CD4-positive, CD25-positive, alpha-beta regulatory T cell (primary cell): Measurements from ENCODE around the gene SDF2. TPM values are rescaled to one million over a fixed set of nuclear protein-coding genes. Genes with fewer than 3 reads are reported as not detected.
A peak's percentile ranks its signal among the peaks of the same experiment; 100 is the strongest.

ENCODE experiments used
- ATAC-seq, 2 donors: fragments of 150-1000 bp; cut with Tn5 transposase; one replicate each; pipeline ENCODE4 v1.10.0; 2021; ENCODE audit warnings: low read depth in 2 of 2, moderate number of reproducible peaks in 2 of 2, moderate library complexity in 1 of 2
- DNase-seq, 3 donors: peaks; one replicate each; pipeline versions ENCODE4 v3.0.0 to v3.0.0-alpha.2; 2012 to 2022; ENCODE audit warnings: mixed read lengths in 1 of 3
- H3K27ac ChIP-seq: one replicate; pipeline ENCODE4 v1.7.0; 2013; ENCODE audit warnings: mild to moderate bottlenecking, low read length; ENCODE audit not compliant: insufficient read depth, poor library complexity, severe bottlenecking
- H3K27me3 ChIP-seq: one replicate; pipeline ENCODE4 v1.7.0; 2013; ENCODE audit warnings: low read length; ENCODE audit not compliant: control insufficient read depth, insufficient read depth
- H3K36me3 ChIP-seq: one replicate; pipeline ENCODE4 v1.7.0; 2013; ENCODE audit warnings: mild to moderate bottlenecking, low read length, moderate library complexity; ENCODE audit not compliant: control insufficient read depth, insufficient read depth
- H3K4me1 ChIP-seq: 2 replicates; pipeline ENCODE4 v1.7.0; 2013; ENCODE audit warnings: mild to moderate bottlenecking, low read length; ENCODE audit not compliant: insufficient read depth, control insufficient read depth, poor library complexity, severe bottlenecking
- H3K4me3 ChIP-seq: one replicate; pipeline ENCODE4 v1.7.0; 2013; ENCODE audit warnings: low read depth, mild to moderate bottlenecking, low read length, moderate library complexity
- H3K9me3 ChIP-seq, 2 experiments: 1 replicate in 1 of 2; 2 replicates in 1 of 2; pipeline ENCODE4 v1.7.0; 2013; ENCODE audit warnings: low read length in 2 of 2, mild to moderate bottlenecking in 1 of 2, moderate library complexity in 1 of 2; ENCODE audit not compliant: control insufficient read depth in 2 of 2
- H3K27ac Mint-ChIP-seq, 3 donors: one replicate each; pipeline ENCODE4 v1.8.0; 2020 to 2022; ENCODE audit warnings: mild to moderate bottlenecking in 3 of 3, mixed read lengths in 3 of 3, moderate library complexity in 2 of 3
- H3K27me3 Mint-ChIP-seq: one replicate; pipeline ENCODE4 v1.8.0; 2022; ENCODE audit warnings: mild to moderate bottlenecking, mixed read lengths
- H3K36me3 Mint-ChIP-seq: one replicate; pipeline ENCODE4 v1.8.0; 2020; ENCODE audit warnings: mixed read lengths
- H3K4me1 Mint-ChIP-seq, 4 donors: one replicate each; pipeline ENCODE4 v1.8.0; 2020 to 2022; ENCODE audit warnings: mixed read lengths in 4 of 4, mild to moderate bottlenecking in 1 of 4
- H3K4me3 Mint-ChIP-seq, 4 donors: one replicate each; pipeline ENCODE4 v1.8.0; 2020 to 2022; ENCODE audit warnings: mild to moderate bottlenecking in 4 of 4, mixed read lengths in 4 of 4, moderate library complexity in 3 of 4
- H3K9me3 Mint-ChIP-seq, 7 donors: one replicate each; pipeline ENCODE4 v1.8.0; 2020 to 2022; ENCODE audit warnings: mixed read lengths in 7 of 7, mild to moderate bottlenecking in 3 of 7, moderate library complexity in 2 of 7
- polyA plus RNA-seq, 4 donors: library from polyadenylated mRNA; unstranded; fragments of 300-500 nt; fragmentation: Illumina TruSeq; gene quantifications; one replicate each; pipeline ENCODE4 v1.2.3, GENCODE V29; 2021
- total RNA-seq: library from RNA; stranded (reverse); gene quantifications from one replicate; pipeline ENCODE4 v1.2.3, GENCODE V29; 2022

Gene SDF2
- total and polyA plus RNA-seq, 5 donors from 2014 or later, result 41.9 to 121 (median 107) TPM

- Histone ChIP-seq H3K27ac (no peak overlapping the region), H3K27me3 (no peaks in the 10 kb centered on the region), H3K9me3 (no peaks in the 10 kb centered on the region), H3K4me3 (no peak overlapping the region), H3K4me1 (no peaks in the 10 kb centered on the region), H3K36me3 (peaks cover 84% of the 10 kb centered on the region)
- Mint-ChIP-seq H3K36me3 (peaks cover 74% of the 10 kb centered on the region), H3K27me3 (no peaks in the 10 kb centered on the region), H3K4me1 (peaks cover 0 to 3% (median under 1%) of the 10 kb centered on the region in 4 donors), H3K9me3 (no peaks in the 10 kb centered on the region), H3K4me3 (no peak overlapping the region), H3K27ac (peak overlapping the region in 1 of 3 donors; percentile 43)
- DNase-seq (no peak), ATAC-seq (no peak)
These were observed 39.5 kb downstream of the SDF2 start for GRCh38 chr17:28622186-28622585.

DNA sequence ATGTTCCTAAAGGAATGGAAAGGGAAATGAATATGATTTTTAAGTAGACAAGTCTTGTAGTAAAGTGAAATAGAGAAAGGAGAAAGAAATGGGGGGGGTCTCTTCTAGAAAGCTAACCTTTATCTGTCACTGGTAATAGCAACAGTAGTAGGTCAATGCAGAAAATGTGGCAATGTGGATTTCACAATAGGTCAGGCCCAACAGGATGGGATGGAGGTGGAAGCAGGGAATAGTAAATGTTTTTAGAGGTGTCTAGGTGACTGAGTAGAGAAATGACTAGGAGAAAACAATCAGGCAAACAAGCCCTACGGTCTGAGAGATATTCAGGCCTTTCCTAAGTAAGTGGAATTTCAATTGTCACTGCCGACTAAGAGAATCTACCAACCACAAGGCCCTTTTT, 41.7 kb downstream of the SDF2 start:
- Mint-ChIP-seq H3K36me3 (peaks cover 76% of the 10 kb centered on the region), H3K27me3 (no peaks in the 10 kb centered on the region), H3K4me3 (no peak overlapping the region), H3K27ac (no peak overlapping the region), H3K9me3 (no peaks in the 10 kb centered on the region), H3K4me1 (no peaks in the 10 kb centered on the region)
- Histone ChIP-seq H3K27ac (no peak overlapping the region), H3K36me3 (peaks cover 98% of the 10 kb centered on the region), H3K9me3 (no peaks in the 10 kb centered on the region), H3K4me3 (no peak overlapping the region), H3K4me1 (no peaks in the 10 kb centered on the region), H3K27me3 (no peaks in the 10 kb centered on the region)
- no peak for ATAC-seq
- no peak for DNase-seq

DNA sequence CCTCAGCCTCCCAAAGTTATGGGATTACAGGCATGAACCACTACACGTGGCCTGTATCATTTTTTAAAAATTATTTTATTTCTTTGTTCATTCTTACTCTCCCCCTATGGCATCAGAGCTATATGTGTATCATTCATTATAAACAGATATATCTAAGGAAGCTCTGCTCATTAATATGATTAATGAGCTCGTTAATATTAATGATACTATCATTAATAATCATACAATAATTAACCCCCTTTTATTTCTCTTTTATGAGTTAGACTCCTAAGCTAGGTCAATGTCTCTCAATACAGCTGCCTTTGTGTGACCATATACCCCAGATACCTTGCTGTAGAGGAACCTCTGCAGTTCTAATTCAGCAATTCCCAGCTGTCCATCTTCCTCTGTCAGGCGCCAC, 43.2 kb downstream of the SDF2 start:
- no peak for ATAC-seq
- Mint-ChIP-seq H3K4me3 (no peak overlapping the region), H3K36me3 (peaks cover 67% of the 10 kb centered on the region)

GRCh38 chr17:28616281-28616680, 45.4 kb downstream of the SDF2 start:
- Histone ChIP-seq H3K9me3 (no peaks in the 10 kb centered on the region), H3K4me1 (no peaks in the 10 kb centered on the region), H3K36me3 (peaks cover 72% of the 10 kb centered on the region), H3K27ac (no peak overlapping the region), H3K27me3 (no peaks in the 10 kb centered on the region), H3K4me3 (no peak overlapping the region)
- no peak overlapping the region for H3K4me3 Mint-ChIP-seq
- peak overlapping the region in 1 of 3 donors; percentile 17 for H3K27ac Mint-ChIP-seq
- peaks cover 0 to 16% (median 5%) of the 10 kb centered on the region in 4 donors for H3K4me1 Mint-ChIP-seq
- no peak for ATAC-seq
- H3K9me3 Mint-ChIP-seq, result peaks cover 0 to 2% (median 0%) of the 10 kb centered on the region in 7 donors
- H3K36me3 Mint-ChIP-seq, result peaks cover 50% of the 10 kb centered on the region
- H3K27me3 Mint-ChIP-seq, result no peaks in the 10 kb centered on the region
- no peak for DNase-seq

More for the DNA sequence above, 43.2 kb downstream of the SDF2 start:
- no peaks in the 10 kb centered on the region for H3K27me3 Mint-ChIP-seq
- H3K9me3 Mint-ChIP-seq, result peaks cover 0 to 2% (median 0%) of the 10 kb centered on the region in 7 donors
- Histone ChIP-seq H3K4me3 (no peak overlapping the region), H3K36me3 (peaks cover 93% of the 10 kb centered on the region), H3K9me3 (no peaks in the 10 kb centered on the region), H3K27me3 (no peaks in the 10 kb centered on the region), H3K4me1 (no peaks in the 10 kb centered on the region), H3K27ac (no peak overlapping the region)
- no peak for DNase-seq
- no peak overlapping the region for H3K27ac Mint-ChIP-seq
- H3K4me1 Mint-ChIP-seq, result peaks cover 0 to 4% (median 2%) of the 10 kb centered on the region in 4 donors

DNA sequence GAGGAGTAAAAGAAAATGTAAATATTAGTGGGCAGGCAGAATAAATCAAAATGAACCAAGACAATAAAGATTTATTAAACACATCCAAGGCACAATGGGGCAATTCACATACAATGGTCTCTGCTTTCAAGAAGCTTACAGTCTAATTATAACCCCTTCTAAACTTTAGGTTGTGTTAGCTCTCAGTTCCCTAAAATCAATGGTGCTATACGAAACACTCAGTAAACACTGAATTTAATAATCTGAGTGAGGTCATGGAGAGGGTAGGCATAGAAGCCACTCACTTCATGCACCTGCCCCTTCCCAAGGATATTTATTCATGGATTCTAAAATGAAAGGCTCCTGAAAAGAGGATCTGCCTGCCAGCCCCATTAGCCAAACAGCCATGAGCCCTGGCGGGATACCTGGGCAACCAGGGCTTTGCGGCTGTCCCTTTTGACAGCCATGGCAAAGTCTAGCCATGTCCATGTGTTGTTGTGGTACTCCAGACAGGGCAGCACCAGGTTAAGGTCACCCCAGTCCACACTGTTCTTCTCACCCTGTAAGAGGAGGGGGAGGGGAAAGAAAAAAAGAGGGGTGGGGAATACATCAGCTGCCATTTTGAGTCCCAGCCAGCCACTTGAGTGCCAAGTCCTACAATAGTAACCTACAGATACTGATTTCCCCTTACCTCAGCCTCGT, 46.3 kb downstream of the SDF2 start:
- no peak overlapping the region for H3K4me3 Mint-ChIP-seq
- Histone ChIP-seq H3K4me1 (no peaks in the 10 kb centered on the region), H3K9me3 (no peaks in the 10 kb centered on the region), H3K27ac (no peak overlapping the region), H3K36me3 (peaks cover 63% of the 10 kb centered on the region), H3K27me3 (no peaks in the 10 kb centered on the region), H3K4me3 (no peak overlapping the region)
- no peak for ATAC-seq
- peaks cover 46% of the 10 kb centered on the region for H3K36me3 Mint-ChIP-seq
- H3K9me3 Mint-ChIP-seq, result peaks cover 0 to 2% (median 0%) of the 10 kb centered on the region in 7 donors
- no peak for DNase-seq
- peaks cover 0 to 16% (median 5%) of the 10 kb centered on the region in 4 donors for H3K4me1 Mint-ChIP-seq
- H3K27me3 Mint-ChIP-seq, result no peaks in the 10 kb centered on the region
- H3K27ac Mint-ChIP-seq, result peak overlapping the region in 1 of 3 donors; percentile 49

GRCh38 chr17:28613931-28614381, 47.8 kb downstream of the SDF2 start, which contains the start of gene RSKR:
Gene RSKR (minus strand): TSS chr17:28614185. CDS start chr17:28614161, 24 bp downstream.
- Mint-ChIP-seq H3K4me1 (peaks cover 0 to 16% (median 7%) of the 10 kb centered on the region in 4 donors), H3K36me3 (peaks cover 40% of the 10 kb centered on the region), H3K27ac (peak within 1 kb of the TSS in 2 of 3 donors; percentile 38 to 49), H3K9me3 (peaks cover 0 to 2% (median 0%) of the 10 kb centered on the region in 7 donors), H3K27me3 (no peaks in the 10 kb centered on the region), H3K4me3 (no peak within 1 kb of the TSS)
- Histone ChIP-seq H3K36me3 (peaks cover 49% of the 10 kb centered on the region), H3K27ac (no peak within 1 kb of the TSS), H3K27me3 (no peaks in the 10 kb centered on the region), H3K4me3 (no peak within 1 kb of the TSS), H3K9me3 (no peaks in the 10 kb centered on the region), H3K4me1 (no peaks in the 10 kb centered on the region)
- ATAC-seq (no peak), DNase-seq (no peak)

GRCh38 chr17:28612936-28613872, 48.5 kb downstream of the SDF2 start:
- Histone ChIP-seq H3K4me3 (no peak overlapping the region), H3K27ac (no peak overlapping the region), H3K36me3 (peaks cover 44% of the 10 kb centered on the region), H3K27me3 (no peaks in the 10 kb centered on the region), H3K9me3 (no peaks in the 10 kb centered on the region), H3K4me1 (no peaks in the 10 kb centered on the region)
- H3K36me3 Mint-ChIP-seq, result peaks cover 35% of the 10 kb centered on the region
- no peaks in the 10 kb centered on the region for H3K27me3 Mint-ChIP-seq
- H3K27ac Mint-ChIP-seq, result peak overlapping the region in 2 of 3 donors; percentile 26 to 38
- ATAC-seq (peak; percentile 40 to 65), DNase-seq (peak; percentile 18 to 43 (median 43))
- H3K4me1 Mint-ChIP-seq, result peaks cover 0 to 16% (median 7%) of the 10 kb centered on the region in 4 donors
- peaks cover 0 to 2% (median 0%) of the 10 kb centered on the region in 7 donors for H3K9me3 Mint-ChIP-seq
- H3K4me3 Mint-ChIP-seq, result no peak overlapping the region
